ENCODE results near the gene ZC3HAV1L. TPM values are rescaled to one million over a fixed set of nuclear protein-coding genes. Genes with fewer than 3 reads are reported as not detected.

The ZC3HAV1L gene
- total and polyA plus RNA-seq, 10 of the 15 experiments (the other 5 are each of a cell fraction or from before 2014, with no cell fraction given) = 0.09 to 16.3 (median 4.9) TPM

GRCh38 chr7:139023076-139023475, 12.8 kb downstream of the ZC3HAV1L start (continued):
- TF ChIP-seq USF2 (IDR thresholded peaks at IDR 0.05; ENCODE audit: borderline replicate concordance, low read depth, low read length) (no peak), PML (IDR thresholded peaks at IDR 0.05; ENCODE audit: low read length) (no peak), ZSCAN29 (IDR thresholded peaks at IDR 0.05) (no peak)

DNA sequence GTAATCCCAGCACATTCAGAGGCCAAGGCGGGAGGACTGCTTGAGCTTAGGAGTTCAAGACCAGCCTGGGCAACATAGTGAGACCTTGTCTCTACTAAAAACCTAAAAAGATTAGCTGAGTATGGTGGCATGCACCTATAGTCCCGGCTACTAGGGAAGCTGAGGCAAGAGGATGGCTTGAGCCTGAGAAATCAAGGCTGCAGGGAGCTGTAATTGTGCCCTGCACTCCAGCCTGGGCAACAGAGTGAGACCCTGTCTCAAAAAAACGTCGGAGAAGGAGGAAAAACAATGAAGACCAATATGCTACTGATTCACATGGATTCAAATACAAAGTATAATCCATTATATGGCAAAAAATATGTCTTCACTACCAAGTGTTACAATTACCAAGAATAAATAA, 13.6 kb downstream of the ZC3HAV1L start:
- POLR2A ChIA-PET = no interaction called here
- H3K4me2 ChIP-seq (ENCODE audit: control insufficient read depth, insufficient read depth) = no peak overlapping the region
- H3K4me3 ChIP-seq = no peak overlapping the region
- TF ChIP-seq RB1 (IDR thresholded peaks at IDR 0.05; ENCODE audit: borderline replicate concordance) = no peak
- no peak for TF ChIP-seq IKZF2 (IDR thresholded peaks at IDR 0.05)
- TF ChIP-seq, protein P1, sequence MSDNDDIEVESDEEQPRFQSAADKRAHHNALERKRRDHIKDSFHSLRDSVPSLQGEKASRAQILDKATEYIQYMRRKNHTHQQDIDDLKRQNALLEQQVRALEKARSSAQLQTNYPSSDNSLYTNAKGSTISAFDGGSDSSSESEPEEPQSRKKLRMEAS (IDR thresholded peaks at IDR 0.05; ENCODE audit: low read depth, low read length) = no peak
- TF ChIP-seq NR2C1 (IDR thresholded peaks at IDR 0.05) = no peak
- no peak for TF ChIP-seq JUNB (IDR thresholded peaks at IDR 0.05)
- no peak for TF ChIP-seq RBBP5 (conservative IDR thresholded peaks at IDR 0.05)
- no peak for TF ChIP-seq ATF3 (IDR thresholded peaks at IDR 0.05; ENCODE audit: borderline replicate concordance, extremely low read depth, low read depth, low read length)
- no peak for TF ChIP-seq ZZZ3 (IDR thresholded peaks at IDR 0.05; ENCODE audit: control insufficient read depth, insufficient read length, low read depth)
- TF ChIP-seq SPI1 (IDR thresholded peaks at IDR 0.05; ENCODE audit: borderline replicate concordance, insufficient read depth, low read depth, low read length) = no peak
- TF ChIP-seq YY1 (IDR thresholded peaks at IDR 0.05; ENCODE audit: low read depth, low read length) = no peak
- no peak for TF ChIP-seq ZBED1 (IDR thresholded peaks at IDR 0.05; ENCODE audit: borderline replicate concordance)
- TF ChIP-seq USF2 (IDR thresholded peaks at IDR 0.05; ENCODE audit: borderline replicate concordance, low read depth, low read length) = no peak
- TF ChIP-seq ZNF622 (IDR thresholded peaks at IDR 0.05) = no peak
- TF ChIP-seq ZBTB40 (IDR thresholded peaks at IDR 0.05; ENCODE audit: borderline replicate concordance) = no peak
- TF ChIP-seq SIX5 (IDR thresholded peaks at IDR 0.05; ENCODE audit: low read depth, low read length, severe bottlenecking) = no peak
- no peaks in the 10 kb centered on the region for H3K79me2 ChIP-seq (ENCODE audit: control insufficient read depth, insufficient read depth, low read length)
- SMC1A ChIA-PET (ENCODE audit: uncharacterized antibody, unreplicated experiment) = interaction anchor here (0.9 to 2.6 kb wide), 3 partner anchors 38 to 136 kb away, joined by 4 to 7 read pairs (median 4); no protein-coding TSS in a partner anchor
- RAD21 ChIA-PET (ENCODE audit: unreplicated experiment) = interaction anchor here (1.0 to 2.2 kb wide), 2 partner anchors 52 to 136 kb away, joined by 3 to 6 read pairs; no protein-coding TSS in a partner anchor
- H3K9ac ChIP-seq (ENCODE audit: control insufficient read depth, insufficient read depth, low read length) = no peak overlapping the region
- no peak for ATAC-seq
- H3K36me3 ChIP-seq (ENCODE audit: control insufficient read depth in 2 of 2, insufficient read depth in 2 of 2, low read length in 1 of 2) = peaks cover 3 to 17% of the 10 kb centered on the region in 2 experiments; a peak in 3 of 4 replicates
- H2AFZ ChIP-seq (ENCODE audit: control insufficient read depth, low read depth, low read length) = no peak overlapping the region
- no peaks in the 10 kb centered on the region for H3K9me3 ChIP-seq (replicated peaks; ENCODE audit: control insufficient read depth, insufficient read depth, low read length)
- 85% methylated on average over 4 of the region's 4 CpGs for WGBS (ENCODE audit: insufficient coverage, insufficient replicate concordance, low lambda C conversion rate, missing lambda C conversion rate)
- no peak for FAIRE-seq
- H3K27me3 ChIP-seq (replicated peaks in 1 of 2; ENCODE audit: control insufficient read depth in 2 of 2, insufficient read depth in 2 of 2, low read length in 1 of 2) = no peaks in the 10 kb centered on the region
- H4K20me1 ChIP-seq (ENCODE audit: control insufficient read depth, insufficient read depth) = no peaks in the 10 kb centered on the region
- CTCF ChIA-PET = interaction anchor here (0.8 to 2.0 kb wide), 4 partner anchors 9 to 136 kb away, joined by 3 to 11 read pairs (median 5); no protein-coding TSS in a partner anchor
- in situ Hi-C loops (cut with MboI) = no loop called here
- no peaks in the 10 kb centered on the region for H3K4me1 ChIP-seq (ENCODE audit: control insufficient read depth, insufficient read depth, low read length)
- no TSS peak for BruUV-seq (replicated peaks)
- intact Hi-C loops (cut with micrococcal nuclease; ENCODE audit: unreplicated experiment) = no loop called here
- no peak overlapping the region for H3K27ac ChIP-seq (ENCODE audit: control insufficient read depth, insufficient read depth)
- no peak for DNase-seq (ENCODE audit: low read depth, low spot score)
